ENCODE results near the gene OOEP. TPM values are rescaled to one million over a fixed set of nuclear protein-coding genes. Genes with fewer than 3 reads are reported as not detected.

Gene OOEP
- total and polyA plus RNA-seq, 7 donors: 0.23 to 0.60 TPM; not detected in 5

DNA sequence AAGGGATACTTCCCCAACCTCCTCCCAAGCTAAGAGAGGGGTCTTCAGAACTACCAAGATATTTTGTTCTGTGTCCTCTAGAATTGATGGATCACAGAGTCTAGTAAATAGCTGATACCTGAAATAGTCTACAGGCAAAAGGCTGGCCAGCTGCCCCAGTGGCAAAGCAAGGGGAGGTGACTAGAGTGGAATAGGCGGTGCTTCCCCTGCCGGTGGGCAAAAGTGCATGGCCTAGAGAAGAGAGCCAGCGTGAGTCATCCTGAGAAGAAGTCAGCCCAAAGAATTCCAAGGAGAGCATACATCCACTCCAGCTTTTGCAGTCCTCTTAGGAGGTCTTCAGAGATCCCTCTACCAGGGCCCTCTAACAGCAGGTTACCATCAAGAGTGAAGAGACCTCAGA lies 30.4 kb downstream of the OOEP start:
- Histone ChIP-seq H3K4me1 (no peaks in the 10 kb centered on the region), H3K36me3 (no peaks in the 10 kb centered on the region), H3K27ac (no peak overlapping the region), H3K4me3 (no peak overlapping the region), H3K27me3 (no peaks in the 10 kb centered on the region), H3K9me3 (no peaks in the 10 kb centered on the region)
- no peak for DNase-seq
- TF ChIP-seq POLR2AphosphoS5 (IDR thresholded peaks at IDR 0.05) (no peak), POLR2A (IDR thresholded peaks at IDR 0.05) (no peak), EP300 (IDR thresholded peaks at IDR 0.05) (no peak)
- TF ChIP-seq, protein P1, sequence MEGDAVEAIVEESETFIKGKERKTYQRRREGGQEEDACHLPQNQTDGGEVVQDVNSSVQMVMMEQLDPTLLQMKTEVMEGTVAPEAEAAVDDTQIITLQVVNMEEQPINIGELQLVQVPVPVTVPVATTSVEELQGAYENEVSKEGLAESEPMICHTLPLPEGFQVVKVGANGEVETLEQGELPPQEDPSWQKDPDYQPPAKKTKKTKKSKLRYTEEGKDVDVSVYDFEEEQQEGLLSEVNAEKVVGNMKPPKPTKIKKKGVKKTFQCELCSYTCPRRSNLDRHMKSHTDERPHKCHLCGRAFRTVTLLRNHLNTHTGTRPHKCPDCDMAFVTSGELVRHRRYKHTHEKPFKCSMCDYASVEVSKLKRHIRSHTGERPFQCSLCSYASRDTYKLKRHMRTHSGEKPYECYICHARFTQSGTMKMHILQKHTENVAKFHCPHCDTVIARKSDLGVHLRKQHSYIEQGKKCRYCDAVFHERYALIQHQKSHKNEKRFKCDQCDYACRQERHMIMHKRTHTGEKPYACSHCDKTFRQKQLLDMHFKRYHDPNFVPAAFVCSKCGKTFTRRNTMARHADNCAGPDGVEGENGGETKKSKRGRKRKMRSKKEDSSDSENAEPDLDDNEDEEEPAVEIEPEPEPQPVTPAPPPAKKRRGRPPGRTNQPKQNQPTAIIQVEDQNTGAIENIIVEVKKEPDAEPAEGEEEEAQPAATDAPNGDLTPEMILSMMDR (IDR thresholded peaks at IDR 0.05): no peak
- intact Hi-C loops (cut with DNase I): no loop called here
- 76 to 87% methylated on average over 3 of the region's 3 CpGs for WGBS, 2 donors

DNA sequence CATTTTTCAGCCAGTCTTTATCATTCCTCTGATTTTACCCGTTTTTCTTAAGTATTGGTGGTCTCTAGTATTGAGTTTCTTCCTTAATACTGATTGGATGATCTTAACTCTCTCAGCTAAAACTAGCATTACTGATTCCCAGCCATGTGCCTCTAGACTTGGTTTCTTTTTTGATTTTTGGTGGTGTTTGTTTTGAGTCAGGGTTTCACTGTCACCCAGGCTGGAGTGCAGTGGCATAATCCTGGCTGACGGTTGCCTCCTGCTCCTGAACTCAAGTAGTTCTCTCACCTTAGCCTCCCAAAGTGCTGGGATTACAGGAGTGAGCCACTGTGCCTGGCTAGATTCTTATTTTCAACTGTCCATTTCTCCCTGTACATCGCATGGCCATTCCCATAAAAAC lies 40.5 kb downstream of the OOEP start:
- DNase-seq: no peak
- Histone ChIP-seq H3K4me1 (no peaks in the 10 kb centered on the region), H3K9me3 (no peaks in the 10 kb centered on the region), H3K4me3 (no peak overlapping the region), H3K36me3 (no peaks in the 10 kb centered on the region), H3K27ac (no peak overlapping the region), H3K27me3 (no peaks in the 10 kb centered on the region)
- no peak for TF ChIP-seq POLR2A (IDR thresholded peaks at IDR 0.05)
- TF ChIP-seq, protein P1 (IDR thresholded peaks at IDR 0.05): no peak
- no peak for TF ChIP-seq POLR2AphosphoS5 (IDR thresholded peaks at IDR 0.05)
- TF ChIP-seq EP300 (IDR thresholded peaks at IDR 0.05): no peak
- intact Hi-C loops (cut with DNase I): no loop called here
- 64 to 73% methylated on average over 3 of the region's 3 CpGs for WGBS, 2 donors

DNA sequence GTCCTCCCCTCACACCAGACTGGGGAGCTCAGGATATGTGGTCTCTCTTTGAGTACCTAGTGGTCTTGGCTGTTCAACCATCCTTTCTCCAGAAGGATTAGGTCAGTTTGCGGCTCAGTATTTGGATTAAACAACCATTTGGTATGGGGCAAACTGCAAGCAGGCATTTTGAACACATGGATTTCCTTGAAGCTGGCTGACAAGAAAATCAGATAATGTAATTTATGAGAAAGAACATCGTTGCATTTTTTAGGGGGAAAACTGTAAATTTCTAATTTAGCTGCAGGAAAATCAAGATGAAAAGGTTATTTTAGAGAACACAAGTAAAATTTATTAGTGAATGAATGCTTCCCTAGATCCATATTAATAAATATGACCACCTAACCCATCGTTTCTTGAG lies 40.9 kb downstream of the OOEP start:
- no peak overlapping the region for H3K4me3 ChIP-seq
- no peak overlapping the region for H3K27ac ChIP-seq
- intact Hi-C loops (cut with DNase I): no loop called here
- no peaks in the 10 kb centered on the region for H3K9me3 ChIP-seq
- H3K4me1 ChIP-seq: no peaks in the 10 kb centered on the region
- no peaks in the 10 kb centered on the region for H3K27me3 ChIP-seq
- TF ChIP-seq EP300 (IDR thresholded peaks at IDR 0.05) (no peak), POLR2A (IDR thresholded peaks at IDR 0.05) (no peak), POLR2AphosphoS5 (IDR thresholded peaks at IDR 0.05) (no peak)
- TF ChIP-seq, protein P1 (IDR thresholded peaks at IDR 0.05): no peak
- H3K36me3 ChIP-seq: no peaks in the 10 kb centered on the region
- DNase-seq: no peak
- 62 to 71% methylated on average over 3 of the region's 3 CpGs for WGBS, 2 donors

DNA sequence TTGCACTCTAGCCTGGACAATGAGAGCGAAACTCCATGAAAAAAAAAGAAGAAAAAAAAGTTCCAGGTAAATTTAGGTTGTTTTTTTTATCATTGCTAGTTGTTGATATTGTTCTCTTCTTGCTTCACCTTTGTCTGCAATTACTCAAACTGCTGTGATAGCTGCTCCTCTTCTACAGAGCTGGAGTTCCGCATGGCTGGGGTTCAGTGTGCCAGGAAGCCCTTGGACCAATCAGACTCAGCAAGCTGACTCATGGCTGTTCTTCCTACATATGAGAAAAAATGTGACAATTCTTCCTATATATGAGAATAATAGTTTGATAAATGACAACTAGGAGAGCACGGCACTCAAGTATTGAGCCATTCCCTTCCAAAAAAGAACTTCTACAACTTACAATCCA lies 44.0 kb downstream of the OOEP start:
- TF ChIP-seq, protein P1 (IDR thresholded peaks at IDR 0.05): no peak
- no peak for TF ChIP-seq EP300 (IDR thresholded peaks at IDR 0.05)
- TF ChIP-seq POLR2AphosphoS5 (IDR thresholded peaks at IDR 0.05): no peak
- TF ChIP-seq POLR2A (IDR thresholded peaks at IDR 0.05): no peak
- H3K9me3 ChIP-seq: no peaks in the 10 kb centered on the region
- no peaks in the 10 kb centered on the region for H3K36me3 ChIP-seq
- H3K27ac ChIP-seq: no peak overlapping the region
- intact Hi-C loops (cut with DNase I): loop anchor here (1.0 kb wide), 1 partner anchor 39 kb away; no protein-coding TSS in a partner anchor
- 86 to 91% methylated on average over 3 of the region's 3 CpGs for WGBS, 2 donors
- no peak overlapping the region for H3K4me3 ChIP-seq
- H3K27me3 ChIP-seq: no peaks in the 10 kb centered on the region
- no peak for DNase-seq
- H3K4me1 ChIP-seq: no peaks in the 10 kb centered on the region

DNA sequence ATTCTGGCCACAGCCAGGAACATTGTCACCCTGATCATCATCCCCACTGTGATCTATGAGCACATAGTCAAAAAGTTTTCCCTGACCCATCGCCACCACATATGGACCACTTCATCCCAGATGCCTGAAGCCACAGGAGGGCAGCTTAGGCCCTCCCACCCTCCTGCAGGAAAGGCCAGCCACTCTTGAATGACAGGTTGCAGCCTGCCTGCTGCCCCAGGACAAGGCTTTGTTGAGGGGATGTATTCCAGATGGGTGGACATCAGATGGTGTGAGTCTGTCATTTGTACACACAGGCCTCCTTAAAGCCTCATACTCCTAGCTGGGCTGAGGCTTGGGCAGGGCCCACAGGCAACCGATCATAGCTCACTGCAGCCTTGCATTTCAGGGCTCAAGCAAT lies 46.4 kb downstream of the OOEP start:
- no peak for DNase-seq
- Histone ChIP-seq H3K36me3 (no peaks in the 10 kb centered on the region), H3K27me3 (no peaks in the 10 kb centered on the region), H3K9me3 (no peaks in the 10 kb centered on the region), H3K4me3 (no peak overlapping the region), H3K4me1 (no peaks in the 10 kb centered on the region), H3K27ac (no peak overlapping the region)
- 93 to 94% methylated on average over 2 of the region's 2 CpGs for WGBS, 2 donors
- intact Hi-C loops (cut with DNase I): no loop called here
- TF ChIP-seq EP300 (IDR thresholded peaks at IDR 0.05): no peak
- TF ChIP-seq, protein P1 (IDR thresholded peaks at IDR 0.05): no peak
- TF ChIP-seq POLR2AphosphoS5 (IDR thresholded peaks at IDR 0.05): no peak
- TF ChIP-seq POLR2A (IDR thresholded peaks at IDR 0.05): no peak
